WERI-Rb-1 (cell line): ENCODE results near the gene PPFIA2.
"Not testable (repeated sequence)": the region's sequence is repeated elsewhere in the genome, so short reads cannot be mapped to it uniquely, and the experiment has no call there.

Experiments used
- DNase-seq: peaks from one replicate; pipeline ENCODE4 v3.0.0-alpha.2; 2020
- H3K27ac ChIP-seq: fragments of 250-450 bp; sonication (Bioruptor Pico); 2 replicates; pipeline ENCODE4 v1.5.1; 2020; ENCODE audit warnings: mild to moderate bottlenecking, moderate library complexity
- H3K27me3 ChIP-seq: fragments of 250-450 bp; sonication (Bioruptor Pico); 2 replicates; pipeline ENCODE4 v1.5.1; 2021; ENCODE audit warnings: mild to moderate bottlenecking, low read depth, moderate library complexity; ENCODE audit not compliant: insufficient read depth, severe bottlenecking
- H3K36me3 ChIP-seq: fragments of 250-450 bp; sonication (Bioruptor Pico); 2 replicates; pipeline ENCODE4 v1.5.1; 2020; ENCODE audit warnings: mild to moderate bottlenecking, moderate library complexity
- H3K4me3 ChIP-seq: 2 replicates; pipeline ENCODE4 v1.5.1; 2011; ENCODE audit warnings: low read depth, mild to moderate bottlenecking, control low read depth, low read length
- H3K9me3 ChIP-seq: fragments of 250-450 bp; sonication (Bioruptor Pico); 2 replicates; pipeline ENCODE4 v1.5.1; 2021; ENCODE audit warnings: mild to moderate bottlenecking, moderate library complexity; ENCODE audit not compliant: severe bottlenecking
- CTCF ChIP-seq: IDR thresholded peaks from 2 replicates; pipeline ENCODE4 v1.5.1; 2011; ENCODE audit warnings: low read depth, mild to moderate bottlenecking, control low read depth, inconsistent platforms, low read length

PPFIA2 gene

GRCh38 chr12:81222846-81223592 lies 536.1 kb downstream of the PPFIA2 start:
- Histone ChIP-seq H3K9me3 (no peaks in the 10 kb centered on the region), H3K36me3 (no peaks in the 10 kb centered on the region), H3K27me3 (no peaks in the 10 kb centered on the region), H3K27ac (no peak overlapping the region), H3K4me3 (no peak overlapping the region)
- no peak for DNase-seq
- TF ChIP-seq CTCF: no peak

GRCh38 chr12:81221681-81222080 lies 537.5 kb downstream of the PPFIA2 start:
- H3K27ac ChIP-seq: no peak overlapping the region
- no peak for DNase-seq
- no peak overlapping the region for H3K4me3 ChIP-seq
- TF ChIP-seq CTCF: no peak
- H3K27me3 ChIP-seq: no peaks in the 10 kb centered on the region
- H3K9me3 ChIP-seq: no peaks in the 10 kb centered on the region
- no peaks in the 10 kb centered on the region for H3K36me3 ChIP-seq

- DNase-seq: no peak
- H3K4me3 ChIP-seq: no peak overlapping the region
- TF ChIP-seq CTCF: no peak
- no peak overlapping the region for H3K27ac ChIP-seq
- no peaks in the 10 kb centered on the region for H3K9me3 ChIP-seq
- no peaks in the 10 kb centered on the region for H3K36me3 ChIP-seq
- no peaks in the 10 kb centered on the region for H3K27me3 ChIP-seq
Measured at GRCh38 chr12:81216739-81217138, 542.4 kb downstream of the PPFIA2 start.

GRCh38 chr12:81212996-81213696 lies 546.0 kb downstream of the PPFIA2 start:
- Histone ChIP-seq H3K36me3 (no peaks in the 10 kb centered on the region), H3K9me3 (no peaks in the 10 kb centered on the region), H3K27ac (no peak overlapping the region), H3K27me3 (no peaks in the 10 kb centered on the region), H3K4me3 (no peak overlapping the region)
- no peak for DNase-seq
- no peak for TF ChIP-seq CTCF

GRCh38 chr12:81211306-81211705 lies 547.8 kb downstream of the PPFIA2 start:
- Histone ChIP-seq H3K9me3 (no peaks in the 10 kb centered on the region), H3K27me3 (no peaks in the 10 kb centered on the region), H3K27ac (no peak overlapping the region), H3K4me3 (no peak overlapping the region), H3K36me3 (no peaks in the 10 kb centered on the region)
- TF ChIP-seq CTCF: no peak
- no peak for DNase-seq

GRCh38 chr12:81209772-81210225 lies 549.4 kb downstream of the PPFIA2 start:
- H3K9me3 ChIP-seq, DNase-seq, H3K4me3 ChIP-seq, H3K27ac ChIP-seq, H3K36me3 ChIP-seq, H3K27me3 ChIP-seq: not testable (repeated sequence)
